ENCODE data around the gene KIAA0930. TPM values are rescaled to one million over a fixed set of nuclear protein-coding genes. Genes with fewer than 3 reads are reported as not detected.
A peak's percentile ranks its signal among the peaks of the same experiment; 100 is the strongest.

KIAA0930 gene
- total RNA-seq, 1 donor from 2014 or later, result 103 TPM

DNA sequence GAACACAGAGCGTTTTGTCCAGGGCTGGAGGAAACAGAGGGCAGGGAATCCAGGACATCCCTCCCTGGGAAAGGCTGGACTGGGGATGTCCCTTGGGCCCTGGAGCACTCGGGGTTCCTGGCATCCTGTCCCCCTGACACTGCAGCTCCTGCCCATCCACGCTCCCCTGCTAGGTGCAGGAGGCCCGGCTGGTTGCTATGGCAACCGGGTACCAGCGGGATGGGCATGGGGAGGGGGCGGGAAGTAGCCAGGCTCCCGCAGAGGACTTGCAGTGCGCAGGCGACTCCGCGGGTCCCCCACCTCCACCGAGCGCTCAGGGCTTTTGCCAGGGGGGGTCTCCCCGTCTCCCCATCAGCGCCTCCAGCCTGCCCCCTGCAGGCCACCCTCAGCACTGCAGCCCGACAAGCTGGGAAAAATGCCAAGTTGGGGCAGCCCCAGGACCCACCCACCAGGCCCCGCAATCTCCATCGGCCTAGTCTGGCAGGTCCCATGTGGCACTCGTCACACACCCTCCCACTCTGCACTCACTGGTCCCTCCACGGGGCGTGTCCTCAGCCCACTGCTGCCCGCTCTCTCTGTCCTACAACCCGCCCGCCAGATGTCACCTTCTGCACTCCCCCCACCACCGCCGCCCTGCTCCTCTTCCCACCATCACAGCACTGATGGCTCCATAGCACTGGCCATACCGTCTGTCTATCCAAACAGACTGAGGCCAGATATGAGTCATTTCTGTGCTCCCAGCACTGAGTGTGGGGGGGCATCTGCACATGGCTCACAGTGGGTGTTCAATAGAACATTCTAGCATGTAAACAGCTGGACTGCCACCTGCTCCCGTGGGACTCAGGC lies 31.5 kb downstream of the KIAA0930 start:
- Mint-ChIP-seq H3K36me3 (ENCODE audit: low read depth) (peaks cover 13% of the 10 kb centered on the region), H3K4me1 (ENCODE audit: low read depth) (peaks cover 57% of the 10 kb centered on the region), H3K9me3 (ENCODE audit: low read depth) (no peaks in the 10 kb centered on the region), H3K4me3 (ENCODE audit: unreplicated experiment) (peak overlapping the region; percentile 51), H3K27me3 (ENCODE audit: low read depth) (no peaks in the 10 kb centered on the region), H3K27ac (ENCODE audit: unreplicated experiment) (peak overlapping the region; percentile 87)
- TF ChIP-seq, protein P1, sequence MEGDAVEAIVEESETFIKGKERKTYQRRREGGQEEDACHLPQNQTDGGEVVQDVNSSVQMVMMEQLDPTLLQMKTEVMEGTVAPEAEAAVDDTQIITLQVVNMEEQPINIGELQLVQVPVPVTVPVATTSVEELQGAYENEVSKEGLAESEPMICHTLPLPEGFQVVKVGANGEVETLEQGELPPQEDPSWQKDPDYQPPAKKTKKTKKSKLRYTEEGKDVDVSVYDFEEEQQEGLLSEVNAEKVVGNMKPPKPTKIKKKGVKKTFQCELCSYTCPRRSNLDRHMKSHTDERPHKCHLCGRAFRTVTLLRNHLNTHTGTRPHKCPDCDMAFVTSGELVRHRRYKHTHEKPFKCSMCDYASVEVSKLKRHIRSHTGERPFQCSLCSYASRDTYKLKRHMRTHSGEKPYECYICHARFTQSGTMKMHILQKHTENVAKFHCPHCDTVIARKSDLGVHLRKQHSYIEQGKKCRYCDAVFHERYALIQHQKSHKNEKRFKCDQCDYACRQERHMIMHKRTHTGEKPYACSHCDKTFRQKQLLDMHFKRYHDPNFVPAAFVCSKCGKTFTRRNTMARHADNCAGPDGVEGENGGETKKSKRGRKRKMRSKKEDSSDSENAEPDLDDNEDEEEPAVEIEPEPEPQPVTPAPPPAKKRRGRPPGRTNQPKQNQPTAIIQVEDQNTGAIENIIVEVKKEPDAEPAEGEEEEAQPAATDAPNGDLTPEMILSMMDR (IDR thresholded peaks at IDR 0.05), result peak; percentile 87
- peak; percentile 90 for DNase-seq (ENCODE audit: low spot score)

DNA sequence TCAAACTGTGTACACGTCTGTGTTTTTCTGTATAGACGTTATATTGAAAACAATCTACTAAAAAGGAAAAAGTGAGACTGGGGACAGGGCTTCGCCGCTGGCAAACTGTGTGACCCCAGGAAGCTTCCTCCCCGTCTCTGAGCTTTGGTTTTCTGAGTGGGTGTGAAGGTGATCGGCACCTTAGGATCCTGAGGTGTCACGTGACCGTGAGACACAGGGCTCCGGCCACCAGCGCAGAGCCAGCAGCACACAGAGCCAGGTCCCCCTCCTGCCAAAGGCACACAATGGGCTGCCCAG lies 32.0 kb downstream of the KIAA0930 start:
- no peak overlapping the region for H3K4me3 Mint-ChIP-seq (ENCODE audit: unreplicated experiment)
- H3K27ac Mint-ChIP-seq (ENCODE audit: unreplicated experiment), result peak overlapping the region; percentile 87
- DNase-seq (ENCODE audit: low spot score), result peak; percentile 43
- no peaks in the 10 kb centered on the region for H3K9me3 Mint-ChIP-seq (ENCODE audit: low read depth)
- H3K36me3 Mint-ChIP-seq (ENCODE audit: low read depth), result peaks cover 13% of the 10 kb centered on the region
- H3K4me1 Mint-ChIP-seq (ENCODE audit: low read depth), result peaks cover 57% of the 10 kb centered on the region
- TF ChIP-seq, protein P1 (IDR thresholded peaks at IDR 0.05), result no peak
- H3K27me3 Mint-ChIP-seq (ENCODE audit: low read depth), result no peaks in the 10 kb centered on the region

DNA sequence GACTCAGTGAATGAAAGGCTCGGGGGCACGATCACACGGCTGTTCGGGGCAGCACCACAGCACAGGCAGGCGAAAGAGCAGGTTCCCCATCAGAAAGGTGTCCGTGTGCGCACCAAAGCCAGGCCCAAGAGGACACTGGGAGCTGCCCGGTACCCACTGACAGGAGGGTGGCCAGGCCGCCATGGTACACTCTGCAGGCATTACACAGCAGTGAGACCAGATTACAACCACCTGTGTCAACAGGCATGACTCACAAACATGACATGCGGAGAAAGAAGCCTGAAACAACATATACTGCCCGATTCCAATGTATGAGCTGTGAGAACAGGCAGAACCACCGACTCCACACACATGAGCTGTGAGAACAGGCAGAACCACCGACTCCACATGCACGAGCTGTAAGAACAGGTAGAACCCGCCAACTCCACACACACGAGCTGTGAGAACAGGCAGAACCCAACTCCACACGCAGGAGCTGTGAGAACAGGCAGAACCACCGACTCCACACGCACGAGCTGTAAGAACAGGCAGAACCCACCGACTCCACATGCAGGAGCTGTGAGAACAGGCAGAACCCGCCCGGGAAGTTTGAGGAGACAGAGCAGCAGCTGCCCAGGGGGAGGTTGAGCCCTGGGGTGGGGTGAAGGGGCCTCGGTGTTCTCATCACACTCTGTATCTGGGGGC lies 32.6 kb downstream of the KIAA0930 start:
- Mint-ChIP-seq H3K4me1 (ENCODE audit: low read depth) (peaks cover 52% of the 10 kb centered on the region), H3K9me3 (ENCODE audit: low read depth) (no peaks in the 10 kb centered on the region), H3K4me3 (ENCODE audit: unreplicated experiment) (peak overlapping the region; percentile 7), H3K27me3 (ENCODE audit: low read depth) (no peaks in the 10 kb centered on the region), H3K36me3 (ENCODE audit: low read depth) (peaks cover 13% of the 10 kb centered on the region), H3K27ac (ENCODE audit: unreplicated experiment) (peak overlapping the region; percentile 87)
- TF ChIP-seq, protein P1 (IDR thresholded peaks at IDR 0.05), result no peak
- DNase-seq (ENCODE audit: low spot score), result peak; percentile 62

DNA sequence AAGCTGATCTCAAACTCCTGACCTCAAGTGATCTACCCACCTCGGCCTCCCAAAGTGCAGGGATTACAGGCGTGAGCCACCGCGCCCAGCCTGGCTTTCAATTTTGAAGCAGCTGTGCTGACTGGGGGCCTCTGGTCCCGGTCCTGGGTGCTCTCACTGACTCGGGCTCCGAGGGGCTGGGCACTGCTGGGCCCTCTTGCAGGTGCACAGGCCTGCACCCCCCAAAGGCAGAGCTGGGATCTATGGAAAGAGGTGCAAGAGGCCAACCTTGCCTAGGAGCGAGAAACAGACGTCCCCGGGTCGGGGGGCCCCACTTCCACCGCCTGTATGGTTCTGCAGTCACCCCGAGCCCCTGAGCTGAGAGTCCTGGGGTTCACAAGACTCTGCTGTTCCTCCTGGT lies 33.2 kb downstream of the KIAA0930 start:
- Mint-ChIP-seq H3K4me3 (ENCODE audit: unreplicated experiment) (no peak overlapping the region), H3K36me3 (ENCODE audit: low read depth) (peaks cover 13% of the 10 kb centered on the region), H3K27me3 (ENCODE audit: low read depth) (no peaks in the 10 kb centered on the region), H3K4me1 (ENCODE audit: low read depth) (peaks cover 47% of the 10 kb centered on the region), H3K27ac (ENCODE audit: unreplicated experiment) (no peak overlapping the region), H3K9me3 (ENCODE audit: low read depth) (no peaks in the 10 kb centered on the region)
- peak; percentile 86 for DNase-seq (ENCODE audit: low spot score)
- TF ChIP-seq, protein P1 (IDR thresholded peaks at IDR 0.05), result no peak

DNA sequence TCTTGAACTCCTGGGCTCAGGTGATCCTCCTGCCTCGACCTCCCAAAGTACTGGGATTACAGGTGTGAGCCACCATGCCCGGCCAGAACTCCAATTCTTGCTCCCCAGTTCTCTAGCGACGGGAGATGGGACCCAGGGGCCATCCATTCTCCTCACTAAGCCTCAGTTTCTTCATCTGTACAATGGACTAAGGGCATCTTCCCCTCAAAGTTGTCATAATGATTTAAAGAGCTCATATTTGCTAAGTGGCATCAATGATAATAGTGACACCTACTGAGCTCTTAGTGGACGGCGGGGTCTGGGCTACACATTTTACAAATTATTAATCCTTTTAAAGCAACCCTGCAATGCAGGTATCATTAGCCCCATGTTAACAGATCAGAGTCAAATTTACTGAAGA lies 34.5 kb downstream of the KIAA0930 start:
- no peaks in the 10 kb centered on the region for H3K9me3 Mint-ChIP-seq (ENCODE audit: low read depth)
- peaks cover 13% of the 10 kb centered on the region for H3K36me3 Mint-ChIP-seq (ENCODE audit: low read depth)
- H3K4me1 Mint-ChIP-seq (ENCODE audit: low read depth), result peaks cover 47% of the 10 kb centered on the region
- TF ChIP-seq, protein P1 (IDR thresholded peaks at IDR 0.05), result peak; percentile 14
- no peak overlapping the region for H3K27ac Mint-ChIP-seq (ENCODE audit: unreplicated experiment)
- H3K4me3 Mint-ChIP-seq (ENCODE audit: unreplicated experiment), result no peak overlapping the region
- DNase-seq (ENCODE audit: low spot score), result peak; percentile 29
- H3K27me3 Mint-ChIP-seq (ENCODE audit: low read depth), result no peaks in the 10 kb centered on the region

Measured in chondrocyte (in vitro differentiated cells).